ENCODE data around the gene MLST8. TPM values are rescaled to one million over a fixed set of nuclear protein-coding genes. Genes with fewer than 3 reads are reported as not detected.
"Not testable (repeated sequence)": the region's sequence is repeated elsewhere in the genome, so short reads cannot be mapped to it uniquely, and the experiment has no call there.

Gene MLST8
- total RNA-seq, 1 experiment from 2014 or later = 28.6 TPM

GRCh38 chr16:2190659-2191445, 14.4 kb upstream of the MLST8 start:
- Histone ChIP-seq H3K27me3 (ENCODE audit: control insufficient read depth, insufficient read depth, low read length) (peaks cover 9% of the 10 kb centered on the region), H3K36me3 (replicated peaks; ENCODE audit: control insufficient read depth, insufficient read depth, low read length) (no peaks in the 10 kb centered on the region), H3K4me3 (ENCODE audit: insufficient read depth, low read depth, low read length) (no peak overlapping the region)
- DNase-seq = no peak

- H3K36me3 ChIP-seq (replicated peaks; ENCODE audit: control insufficient read depth, insufficient read depth, low read length) = no peaks in the 10 kb centered on the region
- DNase-seq = no peak
- H3K4me3 ChIP-seq (ENCODE audit: insufficient read depth, low read depth, low read length) = no peak overlapping the region
- H3K27me3 ChIP-seq (ENCODE audit: control insufficient read depth, insufficient read depth, low read length) = peaks cover 11% of the 10 kb centered on the region
Observed at GRCh38 chr16:2191446-2191706, 13.9 kb upstream of the MLST8 start.

GRCh38 chr16:2194166-2194834, 11.0 kb upstream of the MLST8 start:
- DNase-seq = no peak
- Histone ChIP-seq H3K27me3 (ENCODE audit: control insufficient read depth, insufficient read depth, low read length) (peaks cover 32% of the 10 kb centered on the region), H3K36me3 (replicated peaks; ENCODE audit: control insufficient read depth, insufficient read depth, low read length) (no peaks in the 10 kb centered on the region), H3K4me3 (ENCODE audit: insufficient read depth, low read depth, low read length) (no peak overlapping the region)

DNA sequence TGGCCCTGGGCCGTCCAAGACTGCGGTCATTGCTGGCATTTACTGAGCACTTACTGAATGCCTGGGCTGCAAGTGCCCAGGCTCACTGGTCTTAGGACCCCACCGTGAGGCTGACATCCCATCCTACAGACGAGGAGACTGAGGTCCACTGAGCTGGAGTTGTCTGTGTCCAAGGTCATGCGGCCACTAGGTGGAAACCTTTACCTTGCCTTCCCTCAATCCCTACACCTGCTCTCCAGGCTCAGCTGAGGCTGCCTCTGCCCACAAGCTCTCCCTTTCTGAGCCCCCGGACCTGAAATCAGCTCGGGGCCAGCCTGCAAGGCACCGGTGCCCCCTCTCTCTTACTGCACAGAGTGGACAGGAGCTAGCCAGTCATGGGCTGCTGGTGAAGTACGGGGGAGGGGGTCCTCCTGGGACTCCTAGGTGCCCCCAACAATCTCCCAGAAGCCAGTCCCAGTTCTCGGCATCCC, 10.4 kb upstream of the MLST8 start:
- peak; percentile 95 for DNase-seq
- Histone ChIP-seq H3K4me3 (ENCODE audit: insufficient read depth, low read depth, low read length) (peak overlapping the region; percentile 47), H3K36me3 (replicated peaks; ENCODE audit: control insufficient read depth, insufficient read depth, low read length) (no peaks in the 10 kb centered on the region), H3K27me3 (ENCODE audit: control insufficient read depth, insufficient read depth, low read length) (peaks cover 33% of the 10 kb centered on the region)

DNA sequence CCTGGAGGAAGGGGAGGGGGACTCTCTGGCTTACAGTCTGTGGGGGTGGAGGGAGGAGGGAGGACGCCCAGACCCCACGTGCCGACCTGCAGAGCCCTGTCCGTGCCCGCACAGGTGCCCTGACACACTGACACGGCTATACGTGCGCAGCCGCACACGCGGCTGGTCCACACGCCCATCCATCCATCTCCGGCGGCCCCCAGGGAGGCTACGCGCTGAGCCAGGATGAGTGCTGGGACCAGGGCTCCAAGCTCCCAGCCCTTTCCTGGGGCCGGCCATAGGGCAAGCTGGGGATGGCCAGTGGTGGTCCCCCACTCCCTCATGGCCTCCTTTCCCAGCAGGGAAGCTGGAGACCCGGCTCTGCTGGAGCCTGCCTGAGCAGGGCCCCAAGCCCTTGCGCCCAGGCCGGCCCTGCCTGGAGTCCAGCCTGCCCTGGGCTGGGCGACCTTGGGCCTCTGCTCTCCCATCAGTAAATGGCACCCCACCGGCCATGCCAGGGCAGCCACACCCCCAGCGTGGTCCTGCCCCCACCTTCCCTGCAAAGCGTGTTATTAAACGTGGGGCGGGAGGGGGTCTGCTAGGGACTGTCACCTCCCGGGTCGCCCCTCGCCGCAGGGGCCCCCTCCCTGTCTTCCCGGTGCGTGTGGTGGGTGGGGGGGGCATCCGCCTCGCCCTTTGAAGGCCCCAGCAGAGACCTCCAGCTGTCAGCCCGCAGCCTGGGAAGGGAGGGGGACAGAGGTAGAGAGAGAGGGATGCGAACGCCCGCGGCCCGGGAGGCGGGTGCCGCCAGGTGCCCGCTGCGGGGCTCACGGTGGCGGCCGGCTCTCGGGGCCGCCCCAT, 9.7 kb upstream of the MLST8 start:
- H3K36me3 ChIP-seq (replicated peaks; ENCODE audit: control insufficient read depth, insufficient read depth, low read length) = no peaks in the 10 kb centered on the region
- H3K4me3 ChIP-seq (ENCODE audit: insufficient read depth, low read depth, low read length) = peak overlapping the region; percentile 47
- peaks cover 35% of the 10 kb centered on the region for H3K27me3 ChIP-seq (ENCODE audit: control insufficient read depth, insufficient read depth, low read length)
- DNase-seq = peak; percentile 90

GRCh38 chr16:2196162-2196980, 8.9 kb upstream of the MLST8 start, which contains the start of gene CASKIN1:
Gene CASKIN1, minus strand, starts transcription at chr16:2196605. Its CDS starts 173 bp downstream, at chr16:2196432.
- peaks cover 35% of the 10 kb centered on the region for H3K27me3 ChIP-seq (ENCODE audit: control insufficient read depth, insufficient read depth, low read length)
- H3K4me3 ChIP-seq (ENCODE audit: insufficient read depth, low read depth, low read length) = peak within 1 kb of the TSS; percentile 47
- no peaks in the 10 kb centered on the region for H3K36me3 ChIP-seq (replicated peaks; ENCODE audit: control insufficient read depth, insufficient read depth, low read length)
- peak; percentile 94 for DNase-seq

DNA sequence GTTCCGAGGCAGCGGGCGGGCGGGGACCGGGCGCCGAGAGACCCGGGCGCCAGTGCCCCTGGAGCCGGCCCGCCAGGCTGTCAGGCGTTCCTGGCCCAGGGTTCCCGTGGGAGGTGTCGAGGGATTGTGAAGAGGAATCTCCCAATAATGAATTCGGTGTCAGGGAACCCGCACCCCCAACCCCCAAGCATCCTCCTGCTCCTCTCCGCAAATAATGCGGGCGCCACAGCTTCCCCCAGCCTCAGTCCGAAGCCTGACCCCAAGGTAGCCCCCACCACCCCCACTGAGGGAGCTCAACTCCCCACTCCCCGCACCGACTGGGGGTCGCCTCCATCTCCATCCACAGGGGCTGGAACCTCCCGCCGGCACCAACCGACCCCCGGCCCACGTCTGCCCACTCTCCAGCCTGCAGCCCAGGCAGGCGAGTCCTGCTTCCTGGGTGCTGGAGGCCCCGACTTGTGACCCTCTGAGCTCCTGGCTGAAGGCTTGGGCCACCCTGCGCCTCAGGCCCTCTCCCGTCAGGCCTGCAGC, 8.2 kb upstream of the MLST8 start:
- Histone ChIP-seq H3K36me3 (replicated peaks; ENCODE audit: control insufficient read depth, insufficient read depth, low read length) (no peaks in the 10 kb centered on the region), H3K4me3 (ENCODE audit: insufficient read depth, low read depth, low read length) (peak overlapping the region; percentile 32), H3K27me3 (ENCODE audit: control insufficient read depth, insufficient read depth, low read length) (peaks cover 35% of the 10 kb centered on the region)
- DNase-seq = no peak

- Histone ChIP-seq H3K4me3 (ENCODE audit: insufficient read depth, low read depth, low read length) (no peak overlapping the region), H3K27me3 (ENCODE audit: control insufficient read depth, insufficient read depth, low read length) (peaks cover 35% of the 10 kb centered on the region), H3K36me3 (replicated peaks; ENCODE audit: control insufficient read depth, insufficient read depth, low read length) (no peaks in the 10 kb centered on the region)
- DNase-seq = no peak
Observed at GRCh38 chr16:2197765-2198164, 7.5 kb upstream of the MLST8 start.

DNA sequence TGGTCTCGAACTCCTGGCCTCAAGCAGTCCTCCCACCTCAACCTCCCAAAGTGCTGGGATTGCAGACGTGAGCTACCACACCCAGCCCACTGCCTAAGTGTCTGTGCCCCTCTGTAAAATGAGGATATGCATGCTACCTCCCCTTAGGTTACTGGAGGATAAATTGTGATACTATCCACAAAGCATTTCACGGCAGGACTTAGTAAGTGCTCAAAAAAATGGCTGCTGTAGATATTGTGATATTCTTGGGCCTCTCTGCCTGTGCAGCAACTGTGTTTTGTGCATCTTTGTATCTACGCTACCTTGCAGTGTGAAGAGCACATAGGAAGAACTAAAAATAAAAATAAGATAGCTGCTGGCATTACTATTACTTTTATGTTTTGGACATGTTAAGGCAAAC, 7.0 kb upstream of the MLST8 start:
- Histone ChIP-seq H3K36me3 (replicated peaks; ENCODE audit: control insufficient read depth, insufficient read depth, low read length) (no peaks in the 10 kb centered on the region), H3K4me3 (ENCODE audit: insufficient read depth, low read depth, low read length) (no peak overlapping the region), H3K27me3 (ENCODE audit: control insufficient read depth, insufficient read depth, low read length) (peaks cover 35% of the 10 kb centered on the region)
- DNase-seq = no peak

DNA sequence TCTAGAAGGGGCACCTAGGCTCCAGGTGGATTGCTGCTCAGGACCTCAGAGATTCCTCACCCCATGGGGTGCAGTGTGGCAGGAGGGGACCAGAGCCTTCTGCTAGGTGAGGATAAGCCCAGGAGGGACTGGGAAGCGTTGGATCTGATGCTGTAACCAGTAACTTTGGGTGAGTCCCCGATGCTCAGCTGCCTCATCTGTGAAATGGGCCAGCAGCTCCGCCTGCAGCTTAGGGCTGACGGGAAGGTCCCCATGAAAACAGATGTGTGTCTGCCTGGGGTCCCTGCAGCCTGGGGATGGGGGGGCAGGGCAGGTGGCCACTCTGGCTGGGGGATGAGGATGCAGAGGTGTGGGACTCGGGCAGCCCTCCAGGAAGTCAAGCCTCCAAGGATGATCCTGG, 6.2 kb upstream of the MLST8 start:
- DNase-seq = no peak
- Histone ChIP-seq H3K4me3 (ENCODE audit: insufficient read depth, low read depth, low read length) (no peak overlapping the region), H3K36me3 (replicated peaks; ENCODE audit: control insufficient read depth, insufficient read depth, low read length) (no peaks in the 10 kb centered on the region), H3K27me3 (ENCODE audit: control insufficient read depth, insufficient read depth, low read length) (peaks cover 35% of the 10 kb centered on the region)

- no peaks in the 10 kb centered on the region for H3K36me3 ChIP-seq (replicated peaks; ENCODE audit: control insufficient read depth, insufficient read depth, low read length)
- H3K27me3 ChIP-seq (ENCODE audit: control insufficient read depth, insufficient read depth, low read length) = peaks cover 35% of the 10 kb centered on the region
- DNase-seq = no peak
- no peak overlapping the region for H3K4me3 ChIP-seq (ENCODE audit: insufficient read depth, low read depth, low read length)
Observed at GRCh38 chr16:2199621-2200139, 5.6 kb upstream of the MLST8 start.

- Histone ChIP-seq H3K27me3 (ENCODE audit: control insufficient read depth, insufficient read depth, low read length) (peaks cover 31% of the 10 kb centered on the region), H3K36me3 (replicated peaks; ENCODE audit: control insufficient read depth, insufficient read depth, low read length) (no peaks in the 10 kb centered on the region), H3K4me3 (ENCODE audit: insufficient read depth, low read depth, low read length) (no peak overlapping the region)
- no peak for DNase-seq
Observed at GRCh38 chr16:2200313-2200712, 4.9 kb upstream of the MLST8 start.

GRCh38 chr16:2203119-2203688, 2.0 kb upstream of the MLST8 start:
- not testable (repeated sequence) for H3K4me3 ChIP-seq (ENCODE audit: insufficient read depth, low read depth, low read length); H3K36me3 ChIP-seq (replicated peaks; ENCODE audit: control insufficient read depth, insufficient read depth, low read length); DNase-seq
- H3K27me3 ChIP-seq (ENCODE audit: control insufficient read depth, insufficient read depth, low read length) = peaks cover 11% of the 10 kb centered on the region

Data from H7 (cell line).